T1000 (cell line): Measurements from ENCODE around the gene SRCAP.
"Not testable (repeated sequence)": the region's sequence is repeated elsewhere in the genome, so short reads cannot be mapped to it uniquely, and the experiment has no call there.

Source experiments
- DNase-seq: peaks from one replicate; lab custom pipeline; 2025; ENCODE audit warnings: mixed read lengths; lab: John Stamatoyannopoulos, UW

The SRCAP gene

GRCh38 chr16:30699615-30700099 is 686 bp downstream of the SRCAP start:
- no peak for DNase-seq

- DNase-seq: no peak
Measured at GRCh38 chr16:30700491-30700890, 1.5 kb downstream of the SRCAP start.

- DNase-seq: no peak
Measured at GRCh38 chr16:30700971-30701370, 2.0 kb downstream of the SRCAP start.

- not testable (repeated sequence) for DNase-seq
Measured at GRCh38 chr16:30703071-30703470, 4.1 kb downstream of the SRCAP start.

- no peak for DNase-seq
Measured at GRCh38 chr16:30703971-30704370, 5.0 kb downstream of the SRCAP start.

- no peak for DNase-seq
Measured at GRCh38 chr16:30706046-30706445, 7.1 kb downstream of the SRCAP start.

GRCh38 chr16:30710971-30711370 is 12.0 kb downstream of the SRCAP start:
- no peak for DNase-seq

- no peak for DNase-seq
Measured at GRCh38 chr16:30711712-30712111, 12.7 kb downstream of the SRCAP start.

GRCh38 chr16:30715750-30716445 is 16.9 kb downstream of the SRCAP start:
- no peak for DNase-seq

GRCh38 chr16:30720086-30720485 is 21.1 kb downstream of the SRCAP start:
- DNase-seq: no peak

- no peak for DNase-seq
Measured at GRCh38 chr16:30720694-30721093, 21.7 kb downstream of the SRCAP start.

GRCh38 chr16:30721167-30721566 is 22.2 kb downstream of the SRCAP start:
- DNase-seq: no peak

- DNase-seq: no peak
Measured at GRCh38 chr16:30721606-30722005, 22.6 kb downstream of the SRCAP start.

- no peak for DNase-seq
Measured at GRCh38 chr16:30722443-30722842, 23.5 kb downstream of the SRCAP start.

GRCh38 chr16:30722916-30723315 is 23.9 kb downstream of the SRCAP start:
- no peak for DNase-seq

- DNase-seq: no peak
Measured at GRCh38 chr16:30723725-30724355, 24.9 kb downstream of the SRCAP start.

GRCh38 chr16:30724641-30725417 is 25.9 kb downstream of the SRCAP start:
- no peak for DNase-seq

- DNase-seq: no peak
Measured at GRCh38 chr16:30725418-30725792, 26.4 kb downstream of the SRCAP start.

GRCh38 chr16:30728321-30728720 is 29.4 kb downstream of the SRCAP start:
- no peak for DNase-seq

GRCh38 chr16:30728899-30729672 is 30.1 kb downstream of the SRCAP start:
- DNase-seq: no peak

- no peak for DNase-seq
Measured at GRCh38 chr16:30731411-30731810, 32.4 kb downstream of the SRCAP start.
